Hepatocyte (in vitro differentiated cells): ENCODE data around the gene GRIK1. TPM values are rescaled to one million over a fixed set of nuclear protein-coding genes. Genes with fewer than 3 reads are reported as not detected.

ENCODE experiments used
- DNase-seq: peaks from one replicate; pipeline ENCODE4 v3.0.0-alpha.2; 2016; ENCODE audit warnings: low spot score
- H2AFZ ChIP-seq: fragments of 200-600 bp; sonication (generic); 2 replicates; pipeline ENCODE4 v1.6.0; 2016; ENCODE audit warnings: antibody characterized with exemption, mild to moderate bottlenecking
- H3K27ac ChIP-seq: fragments of 200-600 bp; sonication (generic); 2 replicates; pipeline ENCODE4 v1.5.1; 2016; ENCODE audit warnings: mild to moderate bottlenecking
- H3K27me3 ChIP-seq: fragments of 200-600 bp; sonication (generic); 2 replicates; pipeline ENCODE4 v1.6.1; 2016
- H3K36me3 ChIP-seq: fragments of 200-600 bp; sonication (generic); replicated peaks from 2 replicates; pipeline ENCODE4 v1.5.1; 2016; ENCODE audit warnings: low read depth; ENCODE audit not compliant: insufficient read depth
- H3K4me1 ChIP-seq: fragments of 200-600 bp; sonication (generic); 2 replicates; pipeline ENCODE4 v1.5.1; 2016; ENCODE audit warnings: mild to moderate bottlenecking, moderate library complexity; ENCODE audit not compliant: insufficient read depth
- H3K4me2 ChIP-seq: fragments of 200-600 bp; sonication (generic); 2 replicates; pipeline ENCODE4 v1.6.0; 2016
- H3K4me3 ChIP-seq: fragments of 200-600 bp; sonication (generic); 2 replicates; pipeline ENCODE4 v1.5.1; 2016; ENCODE audit warnings: mild to moderate bottlenecking
- H3K79me2 ChIP-seq: fragments of 200-600 bp; sonication (generic); 2 replicates; pipeline ENCODE4 v1.6.0; 2017; ENCODE audit warnings: mild to moderate bottlenecking
- H3K9me2 ChIP-seq: fragments of 200-600 bp; sonication (generic); replicated peaks from 2 replicates; pipeline ENCODE4 v1.6.0; 2017; ENCODE audit warnings: mild to moderate bottlenecking; ENCODE audit not compliant: insufficient read depth
- H3K9me3 ChIP-seq: fragments of 200-600 bp; sonication (generic); 2 replicates; pipeline ENCODE4 v1.5.1; 2016; ENCODE audit warnings: low read depth, mild to moderate bottlenecking
- H4K20me1 ChIP-seq: fragments of 200-600 bp; sonication (generic); 2 replicates; pipeline ENCODE4 v1.6.0; 2016; ENCODE audit warnings: mild to moderate bottlenecking; ENCODE audit not compliant: insufficient read depth, poor library complexity, severe bottlenecking
- EZH2 ChIP-seq: fragments of 200-600 bp; sonication (generic); IDR thresholded peaks from 2 replicates; pipeline ENCODE4 v1.6.1; 2016; ENCODE audit warnings: antibody characterized with exemption, mild to moderate bottlenecking, borderline replicate concordance
- EZH2phosphoT487 ChIP-seq: fragments of 200-600 bp; sonication (generic); IDR thresholded peaks from one replicate; pipeline ENCODE4 v1.6.1; 2018; ENCODE audit warnings: antibody characterized with exemption, mild to moderate bottlenecking, low read depth, moderate library complexity; ENCODE audit not compliant: unreplicated experiment, severe bottlenecking
- WGBS: methylation state at CpG from one replicate; pipeline ENCODE4 v1.1.6; 2016; ENCODE audit warnings: low lambda C conversion rate; ENCODE audit errors: missing lambda C conversion rate; 5-methylcytosine and 5-hydroxymethylcytosine counted together
- polyA plus RNA-seq: library from polyadenylated mRNA; unstranded; fragments of >200 nt; fragmentation: Nextera tagmentation; extraction: Ambion mirVana; gene quantifications from 2 replicates; pipeline ENCODE4 v1.2.1, GENCODE V29; 2016
- total RNA-seq: library from RNA; depleted of rRNA; stranded (reverse); fragments of >200 nt; gene quantifications from 2 replicates; pipeline ENCODE4 v1.2.3, GENCODE V29; 2014
- TF ChIP-seq, protein P1 (sequence below): fragments of 200-600 bp; sonication (generic); IDR thresholded peaks from 2 replicates; pipeline ENCODE4 v1.5.1; 2016; ENCODE audit warnings: antibody characterized with exemption, mild to moderate bottlenecking; ENCODE audit not compliant: poor library complexity

The GRIK1 gene
- total and polyA plus RNA-seq, 2 experiments from 2014 or later = 0.77 to 2.3 TPM

DNA sequence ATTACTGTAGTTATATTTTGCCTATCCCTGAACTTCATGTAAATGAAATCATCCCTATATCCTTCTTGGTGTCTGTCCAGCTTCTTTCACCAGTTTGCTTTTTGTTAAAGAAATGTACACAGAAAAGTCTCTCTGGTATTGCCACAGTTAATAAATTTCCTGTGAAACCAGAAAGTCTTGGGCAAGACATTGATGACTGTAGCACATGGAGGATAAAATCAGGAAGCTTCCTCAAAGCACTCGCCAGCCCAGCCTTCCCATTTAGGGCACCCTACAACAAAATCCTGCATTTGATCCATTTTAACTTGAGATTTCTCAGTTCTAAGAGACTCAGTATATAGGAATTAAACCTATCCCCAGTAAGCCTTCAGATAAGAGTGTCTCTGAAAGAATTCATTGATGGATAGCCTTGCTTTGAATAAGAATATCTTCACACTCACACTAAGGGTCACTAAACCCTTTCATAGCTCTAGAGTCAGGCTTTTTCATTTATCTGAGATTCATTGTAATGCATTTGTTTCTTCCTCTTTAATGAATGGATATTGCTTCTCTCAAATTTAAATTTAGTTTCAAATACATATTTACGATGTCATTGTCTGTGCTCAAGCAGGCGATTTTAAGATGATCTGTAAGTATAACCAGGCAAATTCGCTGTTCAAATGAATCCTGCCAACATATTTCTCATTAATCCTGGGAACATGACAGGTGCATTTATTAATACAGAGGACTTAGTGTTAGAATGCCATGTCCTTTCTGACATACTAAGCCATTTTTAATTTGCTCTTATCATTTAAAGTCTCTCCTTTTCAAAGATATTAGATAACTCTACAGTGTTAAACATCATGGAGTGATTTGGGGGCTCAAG lies 153.1 kb downstream of the GRIK1 start:
- Histone ChIP-seq H4K20me1 (no peaks in the 10 kb centered on the region), H3K4me3 (no peak overlapping the region), H3K79me2 (no peaks in the 10 kb centered on the region), H3K36me3 (no peaks in the 10 kb centered on the region), H3K27me3 (no peaks in the 10 kb centered on the region), H3K4me2 (no peak overlapping the region), H3K9me3 (no peaks in the 10 kb centered on the region), H2AFZ (no peak overlapping the region), H3K27ac (no peak overlapping the region), H3K9me2 (no peaks in the 10 kb centered on the region), H3K4me1 (no peaks in the 10 kb centered on the region)
- no peak for DNase-seq
- 78% methylated on average over 4 of the region's 4 CpGs for WGBS
- TF ChIP-seq EZH2 = no peak

DNA sequence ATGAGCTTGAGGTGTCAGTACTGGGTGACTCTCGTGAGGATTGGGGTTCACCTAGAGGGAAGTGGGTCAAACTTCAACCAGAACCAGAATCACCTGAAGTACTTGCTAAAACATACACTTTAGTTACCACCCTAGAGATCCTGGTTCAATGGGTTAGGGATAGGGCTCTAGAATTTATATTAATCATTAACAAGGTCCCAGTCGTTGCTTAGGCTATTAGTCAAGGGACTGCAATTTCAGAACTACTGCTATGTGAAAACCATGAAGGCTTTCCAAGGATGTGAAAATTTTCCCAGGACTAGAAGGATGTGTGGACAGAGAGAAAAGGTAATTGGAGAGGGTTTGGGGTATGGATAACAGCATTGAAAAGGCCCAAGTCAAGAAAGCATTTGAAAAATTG lies 162.6 kb downstream of the GRIK1 start:
- WGBS = 60% methylated on average over 2 of the region's 2 CpGs

DNA sequence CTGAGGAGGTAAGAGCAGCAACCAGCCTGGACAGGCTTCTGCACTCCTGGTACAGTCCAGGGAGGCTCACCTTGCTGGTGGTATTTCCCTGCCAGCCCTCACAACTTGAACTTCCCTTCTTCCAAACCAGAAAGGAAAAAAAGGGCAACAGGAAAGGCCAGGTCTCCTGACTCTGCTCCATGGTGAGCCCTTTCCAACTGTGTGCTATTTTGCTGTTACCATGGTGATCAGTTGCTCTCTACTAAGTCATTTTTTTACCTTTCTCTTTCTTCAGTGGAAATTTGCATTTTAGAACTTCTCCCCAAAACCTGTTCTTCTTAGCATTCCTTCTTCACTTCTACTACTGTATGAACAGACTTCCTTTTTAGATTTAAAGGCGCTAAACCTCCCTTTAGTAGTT lies 164.3 kb downstream of the GRIK1 start:
- no peaks in the 10 kb centered on the region for H3K79me2 ChIP-seq
- no peak overlapping the region for H3K4me2 ChIP-seq
- no peak overlapping the region for H3K4me3 ChIP-seq
- no peaks in the 10 kb centered on the region for H3K9me2 ChIP-seq
- H3K4me1 ChIP-seq = no peaks in the 10 kb centered on the region
- DNase-seq = no peak
- no peak overlapping the region for H3K27ac ChIP-seq
- no peaks in the 10 kb centered on the region for H3K36me3 ChIP-seq
- TF ChIP-seq EZH2 = no peak
- TF ChIP-seq, protein P1, sequence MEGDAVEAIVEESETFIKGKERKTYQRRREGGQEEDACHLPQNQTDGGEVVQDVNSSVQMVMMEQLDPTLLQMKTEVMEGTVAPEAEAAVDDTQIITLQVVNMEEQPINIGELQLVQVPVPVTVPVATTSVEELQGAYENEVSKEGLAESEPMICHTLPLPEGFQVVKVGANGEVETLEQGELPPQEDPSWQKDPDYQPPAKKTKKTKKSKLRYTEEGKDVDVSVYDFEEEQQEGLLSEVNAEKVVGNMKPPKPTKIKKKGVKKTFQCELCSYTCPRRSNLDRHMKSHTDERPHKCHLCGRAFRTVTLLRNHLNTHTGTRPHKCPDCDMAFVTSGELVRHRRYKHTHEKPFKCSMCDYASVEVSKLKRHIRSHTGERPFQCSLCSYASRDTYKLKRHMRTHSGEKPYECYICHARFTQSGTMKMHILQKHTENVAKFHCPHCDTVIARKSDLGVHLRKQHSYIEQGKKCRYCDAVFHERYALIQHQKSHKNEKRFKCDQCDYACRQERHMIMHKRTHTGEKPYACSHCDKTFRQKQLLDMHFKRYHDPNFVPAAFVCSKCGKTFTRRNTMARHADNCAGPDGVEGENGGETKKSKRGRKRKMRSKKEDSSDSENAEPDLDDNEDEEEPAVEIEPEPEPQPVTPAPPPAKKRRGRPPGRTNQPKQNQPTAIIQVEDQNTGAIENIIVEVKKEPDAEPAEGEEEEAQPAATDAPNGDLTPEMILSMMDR = no peak
- H3K27me3 ChIP-seq = no peaks in the 10 kb centered on the region
- H3K9me3 ChIP-seq = no peaks in the 10 kb centered on the region
- no peak overlapping the region for H2AFZ ChIP-seq
- no peaks in the 10 kb centered on the region for H4K20me1 ChIP-seq
- WGBS = 90% methylated on average over 1 of the region's 1 CpG

More for the DNA sequence above, 162.6 kb downstream of the GRIK1 start:
- Histone ChIP-seq H2AFZ (no peak overlapping the region), H3K4me3 (no peak overlapping the region), H3K4me2 (no peak overlapping the region), H3K27me3 (no peaks in the 10 kb centered on the region), H3K27ac (no peak overlapping the region), H3K36me3 (no peaks in the 10 kb centered on the region), H3K4me1 (no peaks in the 10 kb centered on the region), H4K20me1 (no peaks in the 10 kb centered on the region), H3K9me2 (no peaks in the 10 kb centered on the region), H3K79me2 (no peaks in the 10 kb centered on the region), H3K9me3 (no peaks in the 10 kb centered on the region)
- TF ChIP-seq EZH2 (no peak), EZH2phosphoT487 (no peak)
- TF ChIP-seq, protein P1 = no peak
- no peak for DNase-seq

DNA sequence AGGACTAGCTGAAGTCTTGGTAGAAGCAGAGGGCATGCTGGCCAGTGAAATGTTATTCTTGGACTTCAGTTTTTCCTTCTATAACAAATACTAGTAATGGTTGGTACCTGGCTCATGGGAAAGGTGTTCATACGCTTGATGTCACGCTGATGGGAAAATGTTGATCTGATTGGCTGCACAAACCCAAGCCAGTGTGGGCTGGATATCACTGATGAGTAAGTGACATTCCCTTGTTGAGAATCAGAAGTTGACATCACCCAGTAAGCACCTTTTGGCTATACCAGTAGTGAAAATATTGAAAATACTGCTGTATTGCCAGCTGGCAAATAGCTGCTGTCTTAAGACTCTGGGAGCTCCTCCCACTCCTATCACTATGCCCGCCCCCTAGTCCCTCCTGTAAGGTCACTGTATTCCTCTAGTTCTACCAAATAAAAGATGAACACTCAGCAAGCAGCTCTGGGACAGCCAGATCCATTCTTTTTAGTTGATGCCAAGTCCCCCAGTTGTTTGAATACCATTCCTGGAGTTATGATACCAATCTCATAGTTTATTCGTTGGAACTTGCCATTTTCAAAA lies 168.2 kb downstream of the GRIK1 start:
- TF ChIP-seq, protein P1 = no peak
- TF ChIP-seq EZH2phosphoT487 (no peak), EZH2 (no peak)

More for the DNA sequence above, 168.2 kb downstream of the GRIK1 start:
- H3K79me2 ChIP-seq = no peaks in the 10 kb centered on the region
- H4K20me1 ChIP-seq = no peaks in the 10 kb centered on the region
- no peak overlapping the region for H3K27ac ChIP-seq
- no peaks in the 10 kb centered on the region for H3K36me3 ChIP-seq
- H2AFZ ChIP-seq = no peak overlapping the region
- H3K9me2 ChIP-seq = no peaks in the 10 kb centered on the region
- no peaks in the 10 kb centered on the region for H3K27me3 ChIP-seq
- DNase-seq = no peak
- H3K4me1 ChIP-seq = no peaks in the 10 kb centered on the region
- WGBS = 88% methylated on average over 4 of the region's 4 CpGs
- no peak overlapping the region for H3K4me3 ChIP-seq
- H3K9me3 ChIP-seq = no peaks in the 10 kb centered on the region
- no peak overlapping the region for H3K4me2 ChIP-seq
